D341Med (cell line): ENCODE results near the gene LHFPL3.
"Not testable (repeated sequence)": the region's sequence is repeated elsewhere in the genome, so short reads cannot be mapped to it uniquely, and the experiment has no call there.

Experiments
- DNase-seq: peaks from one replicate; pipeline ENCODE4 v3.0.0; 2012; ENCODE audit warnings: low spot score

Gene LHFPL3

GRCh38 chr7:104898434-104898833 lies 570.0 kb downstream of the LHFPL3 start:
- no peak for DNase-seq

- no peak for DNase-seq
These were observed 572.3 kb downstream of the LHFPL3 start for GRCh38 chr7:104900525-104901239.

- no peak for DNase-seq
These were observed 572.8 kb downstream of the LHFPL3 start for GRCh38 chr7:104901240-104901619.

- no peak for DNase-seq
These were observed 573.8 kb downstream of the LHFPL3 start for GRCh38 chr7:104902183-104902582.

- no peak for DNase-seq
These were observed 574.6 kb downstream of the LHFPL3 start for GRCh38 chr7:104903044-104903443.

GRCh38 chr7:104903846-104904245 lies 575.4 kb downstream of the LHFPL3 start:
- no peak for DNase-seq

GRCh38 chr7:104906032-104906431 lies 577.6 kb downstream of the LHFPL3 start:
- DNase-seq, result no peak

GRCh38 chr7:104906556-104906955 lies 578.2 kb downstream of the LHFPL3 start:
- no peak for DNase-seq

- DNase-seq, result no peak
These were observed 580.2 kb downstream of the LHFPL3 start for GRCh38 chr7:104908636-104909035.

- DNase-seq, result no peak
These were observed 580.7 kb downstream of the LHFPL3 start for GRCh38 chr7:104909096-104909495.

- no peak for DNase-seq
These were observed 586.0 kb downstream of the LHFPL3 start for GRCh38 chr7:104914421-104914820.

GRCh38 chr7:104921596-104921995 lies 593.2 kb downstream of the LHFPL3 start:
- no peak for DNase-seq

- no peak for DNase-seq
These were observed 594.0 kb downstream of the LHFPL3 start for GRCh38 chr7:104922182-104923009.

- peak; percentile 73 for DNase-seq
These were observed 594.6 kb downstream of the LHFPL3 start for GRCh38 chr7:104923010-104923421.

GRCh38 chr7:104926189-104926588 lies 597.8 kb downstream of the LHFPL3 start:
- not testable (repeated sequence) for DNase-seq

- no peak for DNase-seq
These were observed 598.2 kb downstream of the LHFPL3 start for GRCh38 chr7:104926601-104927041.

- no peak for DNase-seq
These were observed 598.7 kb downstream of the LHFPL3 start for GRCh38 chr7:104927055-104927454.

GRCh38 chr7:104928721-104929400 lies 600.5 kb downstream of the LHFPL3 start:
- no peak for DNase-seq

GRCh38 chr7:104929921-104930320 lies 601.5 kb downstream of the LHFPL3 start:
- no peak for DNase-seq

GRCh38 chr7:104931181-104931781 lies 602.9 kb downstream of the LHFPL3 start:
- DNase-seq, result no peak

GRCh38 chr7:104933022-104933421 lies 604.6 kb downstream of the LHFPL3 start:
- DNase-seq, result no peak

GRCh38 chr7:104933521-104933988 lies 605.2 kb downstream of the LHFPL3 start:
- DNase-seq, result no peak
